NCI-H460 (cell line): ENCODE results near the gene PGP. TPM values are rescaled to one million over a fixed set of nuclear protein-coding genes. Genes with fewer than 3 reads are reported as not detected.
A peak's percentile ranks its signal among the peaks of the same experiment; 100 is the strongest.

ENCODE experiments used
- DNase-seq: peaks from one replicate; pipeline ENCODE4 v3.0.0-alpha.2; 2016; ENCODE audit warnings: low read depth; ENCODE audit errors: extremely low read depth
- total RNA-seq: library from RNA; depleted of rRNA; stranded (reverse); fragments of >200 nt; shearing (Covaris generic); gene quantifications from 2 replicates; pipeline ENCODE4 v1.2.3, GENCODE V29; 2014

PGP gene
- total RNA-seq, 1 experiment from 2014 or later: 8.6 TPM

- peak; percentile 30 for DNase-seq
Observed at GRCh38 chr16:2223942-2224486, 9.4 kb upstream of the PGP start.

GRCh38 chr16:2223221-2223941 is 8.7 kb upstream of the PGP start, which contains the start of gene E4F1:
Gene E4F1 (plus strand): TSS chr16:2223591. CDS start chr16:2223614, 23 bp downstream.
- peak; percentile 99 for DNase-seq

DNA sequence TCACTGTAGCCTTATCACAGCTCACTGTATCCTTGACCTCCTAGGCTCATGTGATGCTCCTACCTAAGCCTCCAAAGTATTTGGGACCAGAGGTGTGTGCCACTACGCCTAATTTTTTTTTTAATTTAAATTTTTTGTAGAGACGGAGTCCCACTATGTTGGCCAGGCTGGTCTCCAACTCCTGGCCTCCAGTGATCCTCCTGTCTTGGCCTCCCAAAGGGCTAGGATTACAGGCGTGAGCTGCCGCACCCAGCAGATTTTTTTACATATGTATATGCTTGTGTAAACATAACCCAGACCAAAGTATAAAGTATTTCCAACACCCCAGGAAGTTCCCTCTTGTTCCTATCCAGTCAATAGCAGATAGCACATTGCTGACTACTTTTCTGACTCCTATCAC is 1.7 kb upstream of the PGP start:
- no peak for DNase-seq

- no peak for DNase-seq
Observed at GRCh38 chr16:2213817-2214718, 572 bp downstream of the PGP start.

- DNase-seq: no peak
Observed at GRCh38 chr16:2212362-2213324, 2.0 kb downstream of the PGP start.

DNA sequence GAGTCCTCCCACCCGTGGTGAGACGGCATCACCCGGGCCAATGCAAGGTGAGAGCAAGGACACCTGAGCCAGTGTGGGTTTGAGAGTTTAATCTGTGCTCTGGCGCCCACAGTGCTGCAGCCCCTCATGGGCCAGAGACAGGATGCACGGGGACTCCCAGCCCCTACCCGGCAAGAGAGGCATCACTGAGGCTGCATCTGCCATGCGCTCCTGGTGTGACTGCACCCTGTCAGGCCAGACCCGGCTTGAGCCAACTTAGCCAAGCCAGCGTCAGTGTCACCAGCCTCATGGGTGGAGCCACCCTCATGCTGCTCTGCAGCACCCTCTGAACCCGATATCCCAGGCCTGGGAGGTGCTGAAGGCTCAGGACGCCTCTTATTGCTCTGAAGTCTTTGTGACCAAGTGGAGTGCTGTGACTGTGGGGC is 2.7 kb downstream of the PGP start:
- no peak for DNase-seq

DNA sequence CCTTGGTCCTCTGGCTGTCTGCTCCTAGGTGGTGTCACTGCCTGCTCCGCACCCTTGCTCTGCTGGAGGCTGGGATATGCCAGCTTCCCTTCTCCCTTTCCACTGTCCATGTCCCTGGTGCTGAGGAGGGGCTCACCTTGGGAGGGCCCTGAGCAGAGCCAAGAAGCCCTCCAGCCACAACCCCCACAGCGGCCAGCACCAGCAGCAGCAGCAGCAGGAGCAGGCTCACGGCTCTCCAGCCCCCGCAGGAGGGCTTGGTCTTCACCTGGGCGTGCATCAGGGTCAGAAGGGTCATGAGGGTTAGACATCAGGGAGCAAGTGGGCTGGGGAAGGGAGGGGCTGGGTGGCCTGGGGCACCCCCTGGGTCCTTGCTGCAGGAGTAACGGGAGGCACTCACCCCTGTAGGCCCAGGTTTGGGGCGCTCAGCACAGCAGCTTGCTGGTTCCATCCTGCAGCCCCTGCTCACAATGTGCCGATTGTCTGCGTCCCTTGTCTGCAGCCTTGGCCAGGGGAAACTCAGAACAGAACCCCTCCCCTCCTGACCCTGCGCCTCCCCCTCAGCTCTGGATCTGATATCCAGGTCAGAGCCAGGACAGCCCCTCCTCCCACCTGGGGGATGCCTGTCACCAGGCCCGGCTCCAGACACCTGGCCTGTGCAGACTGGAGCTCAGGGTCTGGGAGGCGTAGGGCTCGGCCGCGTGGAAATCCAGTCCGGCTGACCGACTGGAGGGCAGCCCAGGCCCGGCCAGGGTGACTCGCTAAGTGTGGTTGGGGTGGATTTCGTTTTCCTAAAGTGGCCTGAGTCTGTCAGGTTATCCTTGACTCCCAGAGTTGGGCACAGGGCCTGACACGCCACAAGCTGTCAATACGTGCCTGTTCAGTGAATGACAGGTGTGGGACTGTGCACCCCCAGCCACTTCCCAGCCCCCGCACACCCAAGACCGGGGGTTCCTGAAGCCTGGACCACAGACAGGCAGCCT is 4.0 kb downstream of the PGP start, which contains the start of gene BRICD5:
Gene BRICD5 (minus strand): TSS at position 478 of the 980 bp plus-strand sequence. CDS start 30 bp downstream, at position 448.
- DNase-seq: no peak

- no peak for DNase-seq
Observed at GRCh38 chr16:2210009-2210332, 4.7 kb downstream of the PGP start.

DNA sequence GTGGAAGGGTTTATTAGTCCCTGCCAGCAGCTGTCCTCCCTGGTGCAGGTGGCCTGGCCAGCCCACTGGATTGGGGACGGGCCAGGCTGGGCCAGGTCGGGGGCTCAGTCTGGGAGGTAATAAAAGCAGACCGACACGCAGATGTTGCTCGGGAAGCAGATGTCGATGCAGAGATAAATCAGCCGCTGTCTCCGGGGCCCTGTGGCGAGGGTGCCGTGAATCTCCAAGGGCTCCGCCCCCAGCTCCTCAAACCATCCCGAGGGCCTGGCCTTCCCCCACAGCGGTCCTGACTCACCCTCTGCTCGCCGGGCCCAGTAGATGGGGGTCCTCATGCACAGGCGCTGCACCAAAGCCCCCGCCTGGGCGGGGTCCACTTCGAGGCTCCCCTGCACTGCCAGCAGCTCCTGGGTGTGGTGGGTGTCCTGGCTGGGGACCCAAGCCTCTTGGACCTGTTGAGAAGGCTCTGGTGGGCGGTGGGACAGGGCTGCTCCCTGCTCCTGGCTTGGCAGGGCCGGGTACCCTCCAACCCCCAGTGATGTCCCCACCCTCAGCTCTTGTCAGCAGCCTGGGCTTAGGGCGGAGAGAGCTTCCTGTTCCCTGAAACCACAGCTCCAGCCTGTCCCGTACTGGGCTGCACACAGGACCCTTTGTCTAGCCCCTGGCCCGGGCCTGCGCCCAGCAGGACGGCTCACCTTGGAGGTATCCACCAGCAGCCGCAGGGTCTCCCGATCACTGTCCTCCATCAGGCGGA is 5.2 kb downstream of the PGP start:
- no peak for DNase-seq

GRCh38 chr16:2208772-2209171 is 5.9 kb downstream of the PGP start:
- no peak for DNase-seq

DNA sequence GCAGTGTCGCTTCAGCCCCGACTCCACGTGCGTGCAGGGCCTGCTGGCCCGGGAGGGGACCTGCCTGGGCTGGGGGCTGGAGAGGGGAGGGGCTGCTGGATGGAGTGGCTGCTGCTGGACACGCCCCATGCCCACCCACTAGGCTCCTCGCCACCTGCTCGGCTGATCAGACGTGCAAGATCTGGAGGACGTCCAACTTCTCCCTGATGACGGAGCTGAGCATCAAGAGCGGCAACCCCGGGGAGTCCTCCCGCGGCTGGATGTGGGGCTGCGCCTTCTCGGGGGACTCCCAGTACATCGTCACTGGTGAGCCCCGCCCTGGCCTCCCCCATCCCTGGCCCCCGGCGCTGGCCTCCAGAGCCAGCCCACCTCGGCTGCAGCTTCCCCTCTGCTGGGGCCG is 6.3 kb downstream of the PGP start:
- DNase-seq: no peak

DNA sequence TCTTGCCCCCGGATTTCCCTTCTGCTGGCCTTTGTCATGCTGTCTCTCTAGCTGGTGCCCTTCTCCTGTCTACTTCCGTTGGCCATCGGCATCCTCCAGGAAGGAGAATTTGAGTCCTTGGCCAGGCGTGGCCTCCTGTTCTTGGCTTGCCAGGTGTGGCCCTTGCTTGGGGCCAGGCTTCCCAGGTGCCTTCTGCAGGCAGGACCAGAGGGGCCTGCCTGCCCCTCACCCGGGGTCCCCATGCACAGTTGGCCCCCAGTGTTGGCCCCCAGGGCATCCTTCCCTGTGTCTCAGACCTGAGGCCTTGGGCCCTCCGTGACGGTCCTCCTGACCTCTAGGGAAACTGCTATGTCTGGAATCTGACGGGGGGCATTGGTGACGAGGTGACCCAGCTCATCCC is 6.8 kb downstream of the PGP start:
- DNase-seq: no peak

DNA sequence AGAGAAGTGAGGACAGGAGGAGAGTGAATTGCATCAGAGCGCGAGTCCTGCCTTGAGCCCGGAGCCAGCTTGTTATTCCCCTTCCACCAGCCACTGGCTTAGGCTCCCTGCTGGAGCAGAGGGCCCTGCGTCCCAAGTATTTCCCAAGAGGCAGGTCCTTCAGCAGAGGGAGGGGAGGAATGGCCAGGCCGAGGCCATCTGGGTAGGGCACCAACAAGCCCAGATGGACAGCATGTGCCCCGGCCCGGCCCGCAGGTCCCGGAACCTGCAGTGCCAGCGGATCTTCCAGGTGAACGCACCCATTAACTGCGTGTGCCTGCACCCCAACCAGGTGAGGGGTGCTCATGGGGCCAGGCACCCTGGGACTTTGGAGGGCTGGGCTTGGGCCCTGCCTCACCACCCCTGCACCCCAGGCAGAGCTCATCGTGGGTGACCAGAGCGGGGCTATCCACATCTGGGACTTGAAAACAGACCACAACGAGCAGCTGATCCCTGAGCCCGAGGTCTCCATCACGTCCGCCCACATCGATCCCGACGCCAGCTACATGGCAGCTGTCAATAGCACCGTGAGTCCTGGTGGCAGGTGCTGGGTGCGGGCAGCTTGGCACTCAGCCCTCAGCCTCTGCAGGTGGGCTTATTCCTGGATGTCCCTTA is 7.7 kb downstream of the PGP start:
- DNase-seq: no peak

DNA sequence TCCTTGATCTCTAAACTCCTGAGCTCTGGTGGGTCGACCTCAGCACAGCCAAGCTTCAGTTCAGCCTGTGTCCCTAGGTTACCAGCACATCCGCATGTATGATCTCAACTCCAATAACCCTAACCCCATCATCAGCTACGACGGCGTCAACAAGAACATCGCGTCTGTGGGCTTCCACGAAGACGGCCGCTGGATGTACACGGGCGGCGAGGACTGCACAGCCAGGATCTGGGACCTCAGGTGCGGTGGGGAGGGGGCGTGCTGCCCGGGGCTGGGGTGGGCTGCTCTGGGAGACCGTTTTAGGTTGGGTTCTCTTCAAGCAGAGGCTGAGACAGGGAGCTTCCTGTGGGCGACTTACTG is 8.2 kb downstream of the PGP start:
- DNase-seq: no peak

GRCh38 chr16:2205967-2206313 is 8.7 kb downstream of the PGP start:
- no peak for DNase-seq

DNA sequence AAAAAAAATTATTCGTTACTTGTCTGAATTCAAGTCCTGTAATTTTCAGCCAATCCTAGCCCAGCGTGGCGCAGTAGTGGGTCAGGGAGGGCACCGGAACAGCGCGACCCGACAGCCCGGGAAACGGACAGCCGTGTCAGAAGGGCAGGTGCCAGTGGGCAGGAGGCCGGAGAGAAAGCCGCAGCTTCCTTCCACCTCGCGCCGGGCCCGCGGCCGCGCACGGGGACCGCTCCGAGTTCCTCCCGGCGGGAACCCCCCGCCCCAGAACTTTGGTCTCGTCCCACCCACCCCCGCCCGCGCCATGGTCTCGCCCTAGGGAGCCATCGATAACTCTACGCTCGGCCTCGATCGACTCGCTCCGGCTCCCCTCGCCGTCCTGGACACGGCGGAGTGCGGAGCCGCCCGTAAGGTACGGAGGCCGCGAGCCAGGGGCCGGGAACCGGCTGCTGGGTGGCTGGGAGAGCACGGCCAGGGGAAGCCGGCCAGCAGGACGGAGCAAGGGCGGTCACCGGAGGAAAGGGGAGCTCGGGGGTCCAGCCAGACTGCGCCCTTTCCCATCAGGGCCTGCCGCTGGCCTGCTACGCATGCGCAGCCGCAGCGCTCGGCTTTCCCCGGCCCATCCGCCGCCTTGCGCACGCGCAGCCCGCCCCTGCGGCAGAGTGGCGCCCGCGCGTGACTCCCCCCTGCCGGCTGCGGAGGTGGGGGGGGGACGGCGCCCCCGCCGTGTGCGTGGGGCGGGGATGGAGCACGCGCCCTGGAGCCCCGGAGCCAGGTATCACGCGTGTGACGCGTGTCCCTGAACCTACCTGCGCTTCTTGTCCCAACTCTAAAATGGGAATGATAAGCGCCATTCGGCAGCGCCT is 9.3 kb downstream of the PGP start, which contains the start of gene MLST8:
Gene MLST8 (plus strand): TSS at position 351 of the 863 bp plus-strand sequence. CDS start 632 bp downstream, outside the sequence.
- DNase-seq: peak; percentile 80
